DMS153 treated with DMSO at 0.1 percent for 48 hours (cell line): ENCODE data around the gene ARHGAP40.
"Not testable (repeated sequence)": the region's sequence is repeated elsewhere in the genome, so short reads cannot be mapped to it uniquely, and the experiment has no call there.

ENCODE experiments used
- DNase-seq: peaks from one replicate; lab custom pipeline; 2025; ENCODE audit not compliant: unreplicated experiment; lab: John Stamatoyannopoulos, UW

Gene ARHGAP40

DNA sequence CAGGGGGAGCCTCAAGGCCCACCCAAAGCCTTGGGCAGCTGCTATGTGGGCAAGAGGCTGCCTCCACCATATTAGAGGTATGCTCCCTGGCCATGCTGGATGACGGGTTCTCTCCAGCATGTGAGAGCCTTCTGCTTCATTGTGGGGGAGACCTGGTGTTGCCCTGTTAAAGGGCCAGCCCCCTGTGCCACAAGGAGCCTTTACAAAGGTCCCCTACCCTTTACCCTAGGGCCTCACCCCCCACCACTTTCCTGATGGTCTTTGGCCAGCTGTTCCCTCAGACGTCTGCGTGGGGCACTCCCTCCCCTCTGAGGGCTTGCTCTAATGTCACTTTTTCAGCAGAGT, 15.5 kb upstream of the ARHGAP40 start:
- DNase-seq = no peak

DNA sequence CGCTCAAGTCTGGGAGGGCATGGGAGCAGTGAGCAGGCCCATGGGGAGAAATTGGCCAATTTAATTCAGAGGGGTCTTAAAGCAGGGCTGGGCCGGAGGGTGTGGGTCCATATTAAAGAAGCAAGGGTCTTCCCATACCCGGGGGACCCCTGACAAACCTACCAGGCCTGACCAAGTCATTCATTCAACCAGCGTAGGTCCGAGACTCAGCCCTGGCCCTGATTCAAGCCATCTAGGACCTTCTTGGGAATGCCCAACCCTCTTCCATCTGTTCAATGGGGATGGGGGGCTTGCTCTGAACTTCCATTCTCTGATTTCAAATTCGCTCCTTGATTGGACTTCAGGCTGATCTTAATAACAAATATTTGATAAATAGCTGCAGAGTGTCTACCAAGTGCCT, 13.3 kb upstream of the ARHGAP40 start:
- no peak for DNase-seq

- DNase-seq = no peak
These were observed 12.3 kb upstream of the ARHGAP40 start for GRCh38 chr20:38589351-38589750.

GRCh38 chr20:38589967-38590675, 11.5 kb upstream of the ARHGAP40 start:
- DNase-seq = no peak

- DNase-seq = no peak
These were observed 10.7 kb upstream of the ARHGAP40 start for GRCh38 chr20:38590676-38591473.

GRCh38 chr20:38591474-38592410, 9.9 kb upstream of the ARHGAP40 start:
- no peak for DNase-seq

DNA sequence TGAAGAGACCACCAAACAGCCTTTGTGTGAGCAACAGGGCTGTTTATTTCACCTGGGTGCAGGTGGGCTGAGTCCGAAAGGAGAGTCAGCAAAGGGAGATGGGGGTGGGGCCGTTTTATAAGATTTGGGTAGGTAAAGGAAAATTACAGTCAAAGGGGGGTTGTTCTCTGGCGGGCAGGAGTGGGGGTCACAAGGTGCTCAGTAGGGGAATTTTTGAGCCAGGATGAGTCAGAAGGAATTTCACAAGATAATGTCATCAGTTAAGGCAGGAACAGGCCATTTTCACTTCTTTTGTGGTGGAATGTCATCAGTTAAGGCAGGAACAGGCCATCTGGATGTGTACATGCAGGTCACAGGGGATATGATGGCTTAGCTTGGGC, 9.2 kb upstream of the ARHGAP40 start:
- DNase-seq = not testable (repeated sequence)

GRCh38 chr20:38594281-38594680, 7.3 kb upstream of the ARHGAP40 start:
- DNase-seq = not testable (repeated sequence)

DNA sequence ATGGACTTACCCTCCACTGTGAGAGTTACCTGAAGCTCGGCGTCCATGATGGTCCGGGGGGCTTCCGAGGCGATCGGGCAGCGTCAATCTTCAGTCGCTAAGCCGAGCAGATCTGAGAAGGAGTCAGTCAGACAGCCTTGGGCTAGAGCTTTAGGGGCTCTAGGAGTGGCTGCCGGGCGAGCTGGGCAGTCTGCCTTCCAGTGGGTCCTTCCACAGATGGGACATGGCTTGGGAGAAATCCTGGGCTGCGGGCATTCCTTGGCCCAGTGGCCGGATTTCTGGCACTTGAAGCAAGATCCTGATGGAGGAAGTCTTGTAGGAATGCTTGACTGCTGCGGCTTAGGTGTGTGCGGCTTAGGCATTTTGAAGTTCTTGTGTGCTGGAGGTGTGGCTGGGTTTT, 5.7 kb upstream of the ARHGAP40 start:
- DNase-seq = not testable (repeated sequence)

- DNase-seq = no peak
These were observed 2.2 kb upstream of the ARHGAP40 start for GRCh38 chr20:38599410-38599882.

DNA sequence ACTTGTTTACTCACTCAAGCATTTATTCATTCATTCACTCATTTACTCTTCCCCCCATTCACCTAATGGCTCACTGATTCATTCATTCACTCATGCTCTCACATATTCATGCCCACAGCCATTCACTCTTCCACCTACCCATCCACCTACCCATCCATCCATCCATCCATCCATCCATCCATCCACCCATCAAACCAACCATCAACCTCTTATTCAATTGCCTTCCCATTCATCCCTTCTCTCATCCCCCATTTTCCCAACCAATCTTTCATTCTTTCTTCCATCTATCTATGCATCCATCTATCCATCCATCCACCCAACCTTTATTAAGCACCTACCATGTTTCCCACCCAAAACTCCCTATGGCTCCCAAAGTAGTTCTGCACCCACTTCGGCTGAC, 1.6 kb upstream of the ARHGAP40 start:
- DNase-seq = no peak

GRCh38 chr20:38602185-38602581, 574 bp downstream of the ARHGAP40 start:
- no peak for DNase-seq

GRCh38 chr20:38603286-38603685, 1.7 kb downstream of the ARHGAP40 start:
- no peak for DNase-seq

DNA sequence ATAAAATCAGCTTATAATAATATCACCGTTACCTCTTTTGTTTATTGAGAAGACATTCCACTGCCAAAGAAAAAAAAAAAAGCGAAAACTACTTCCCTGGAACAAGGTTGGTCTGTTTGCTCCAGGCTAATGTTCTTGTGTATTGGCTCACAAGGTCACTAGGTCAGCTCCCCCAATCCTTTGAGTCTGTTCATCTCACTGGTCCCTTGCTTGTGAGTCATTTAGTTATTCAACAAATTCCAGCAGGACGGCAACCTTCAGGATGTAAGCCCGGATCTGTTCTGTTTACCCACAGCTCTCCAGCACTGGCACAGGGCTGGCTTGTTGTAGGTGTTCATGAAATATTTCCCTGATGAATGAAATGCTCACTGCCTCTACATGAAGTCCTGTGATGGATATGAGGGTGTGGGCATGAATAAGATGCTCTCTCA, 3.3 kb downstream of the ARHGAP40 start:
- no peak for DNase-seq

DNA sequence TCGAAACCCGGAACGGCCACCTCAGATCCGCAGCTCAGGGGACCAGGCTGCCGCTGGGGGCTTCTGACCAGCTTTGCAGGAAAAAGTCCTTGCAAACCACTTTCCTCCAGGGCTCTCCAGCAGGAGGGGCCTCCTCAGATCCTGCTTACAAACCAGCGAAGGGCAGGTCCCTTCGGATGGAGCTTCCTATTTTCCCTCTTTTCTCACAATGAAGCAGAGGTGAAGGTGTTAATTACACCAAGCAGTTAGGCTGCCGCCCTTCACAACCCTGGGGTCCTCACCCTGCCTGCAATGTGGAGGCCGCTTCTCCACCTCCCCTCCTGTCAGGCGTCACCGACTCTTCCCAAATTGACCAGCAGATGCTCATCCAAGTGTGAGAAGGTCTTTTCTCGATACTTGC, 5.7 kb downstream of the ARHGAP40 start:
- DNase-seq = no peak

GRCh38 chr20:38608188-38608587, 6.6 kb downstream of the ARHGAP40 start:
- no peak for DNase-seq

DNA sequence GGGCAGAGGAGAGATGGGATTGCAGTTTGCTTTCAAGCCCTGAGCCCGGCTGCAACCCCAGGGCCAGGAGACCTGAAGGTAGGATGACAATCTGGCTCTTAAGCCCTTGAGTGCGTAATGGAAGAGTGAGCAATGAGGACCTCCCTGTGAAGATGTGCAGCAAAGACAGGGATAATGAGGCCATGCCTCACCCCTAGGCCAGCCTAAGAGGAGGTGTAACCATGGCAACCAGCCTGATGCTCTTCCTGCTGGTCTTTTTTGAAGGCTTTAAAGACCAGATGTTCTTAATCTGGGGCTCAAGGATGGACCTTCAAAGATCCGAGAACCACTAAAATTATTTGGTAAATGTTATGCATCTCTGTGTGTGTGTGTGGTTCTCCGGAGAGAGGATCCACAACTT, 8.2 kb downstream of the ARHGAP40 start:
- no peak for DNase-seq

GRCh38 chr20:38610521-38610920, 8.9 kb downstream of the ARHGAP40 start:
- DNase-seq = no peak

- DNase-seq = no peak
These were observed 11.3 kb downstream of the ARHGAP40 start for GRCh38 chr20:38612751-38613515.

DNA sequence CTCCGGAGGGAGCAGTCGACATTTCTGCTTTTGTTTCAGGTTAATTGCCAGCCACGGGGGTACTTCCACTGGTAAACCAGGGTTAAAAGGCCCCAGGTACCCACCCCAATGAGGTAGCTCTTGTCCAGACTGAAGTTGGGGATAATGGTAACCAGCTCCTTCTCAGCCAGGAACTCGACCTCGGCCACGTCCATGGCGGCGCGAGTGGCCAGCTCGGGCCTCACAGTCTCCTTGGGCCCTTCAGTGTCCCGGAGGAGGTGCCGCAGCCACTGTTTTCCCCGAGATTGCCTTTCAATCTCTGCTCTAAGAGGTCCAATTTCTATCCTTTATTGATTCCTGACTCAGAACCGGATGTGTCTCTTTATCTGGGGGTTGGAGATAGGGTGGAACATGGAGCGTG, 13.7 kb downstream of the ARHGAP40 start:
- no peak for DNase-seq

DNA sequence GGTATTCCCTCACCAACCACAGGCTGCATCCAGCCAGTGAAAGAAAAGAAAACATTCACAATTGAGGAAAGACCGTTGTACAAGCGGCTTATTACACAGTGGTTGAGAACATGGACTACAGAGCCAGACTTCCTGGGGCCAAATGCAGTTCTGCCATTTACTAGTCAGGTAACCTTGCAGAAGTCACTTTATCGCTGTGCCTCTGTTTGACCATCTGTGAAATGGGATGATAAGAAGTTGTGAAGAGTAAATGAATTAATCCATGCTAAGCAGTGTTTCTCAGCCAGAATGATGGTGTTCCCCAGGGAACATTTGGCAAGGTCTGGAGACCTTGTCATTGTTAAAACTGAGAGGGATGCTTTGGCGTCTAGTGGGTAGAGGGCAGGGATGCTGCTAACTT, 14.8 kb downstream of the ARHGAP40 start:
- DNase-seq = no peak
